Hepatocyte (in vitro differentiated cells): Measurements from ENCODE around the gene DNAJC25.

Experiments
- EZH2phosphoT487 ChIP-seq: fragments of 200-600 bp; sonication (generic); IDR thresholded peaks from one replicate; pipeline ENCODE4 v1.6.1; 2018; ENCODE audit warnings: antibody characterized with exemption, mild to moderate bottlenecking, low read depth, moderate library complexity; ENCODE audit not compliant: unreplicated experiment, severe bottlenecking
- TF ChIP-seq, protein P1 (sequence below): fragments of 200-600 bp; sonication (generic); IDR thresholded peaks from 2 replicates; pipeline ENCODE4 v1.5.1; 2016; ENCODE audit warnings: antibody characterized with exemption, mild to moderate bottlenecking; ENCODE audit not compliant: poor library complexity

DNA sequence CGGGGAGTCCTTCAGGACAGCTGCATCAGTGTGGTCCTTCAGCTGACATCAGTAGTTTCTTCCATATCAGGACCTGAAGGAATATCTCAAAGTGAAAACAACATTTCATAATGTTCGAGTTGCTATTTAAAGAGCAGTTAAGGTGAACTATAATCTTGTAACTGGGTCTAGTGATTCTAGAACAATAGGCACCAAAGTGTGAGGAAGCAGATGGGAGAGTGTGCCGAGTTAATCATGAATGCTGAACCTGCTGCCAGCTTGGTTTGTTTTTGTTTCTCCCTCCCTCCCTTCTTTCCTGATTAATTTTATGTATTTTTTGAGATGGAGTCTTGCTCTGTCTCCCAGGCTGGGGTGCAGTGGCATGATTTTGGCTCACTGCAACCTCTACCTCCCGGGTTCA lies 28.1 kb upstream of the DNAJC25 start:
- TF ChIP-seq, protein P1, sequence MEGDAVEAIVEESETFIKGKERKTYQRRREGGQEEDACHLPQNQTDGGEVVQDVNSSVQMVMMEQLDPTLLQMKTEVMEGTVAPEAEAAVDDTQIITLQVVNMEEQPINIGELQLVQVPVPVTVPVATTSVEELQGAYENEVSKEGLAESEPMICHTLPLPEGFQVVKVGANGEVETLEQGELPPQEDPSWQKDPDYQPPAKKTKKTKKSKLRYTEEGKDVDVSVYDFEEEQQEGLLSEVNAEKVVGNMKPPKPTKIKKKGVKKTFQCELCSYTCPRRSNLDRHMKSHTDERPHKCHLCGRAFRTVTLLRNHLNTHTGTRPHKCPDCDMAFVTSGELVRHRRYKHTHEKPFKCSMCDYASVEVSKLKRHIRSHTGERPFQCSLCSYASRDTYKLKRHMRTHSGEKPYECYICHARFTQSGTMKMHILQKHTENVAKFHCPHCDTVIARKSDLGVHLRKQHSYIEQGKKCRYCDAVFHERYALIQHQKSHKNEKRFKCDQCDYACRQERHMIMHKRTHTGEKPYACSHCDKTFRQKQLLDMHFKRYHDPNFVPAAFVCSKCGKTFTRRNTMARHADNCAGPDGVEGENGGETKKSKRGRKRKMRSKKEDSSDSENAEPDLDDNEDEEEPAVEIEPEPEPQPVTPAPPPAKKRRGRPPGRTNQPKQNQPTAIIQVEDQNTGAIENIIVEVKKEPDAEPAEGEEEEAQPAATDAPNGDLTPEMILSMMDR = no peak
- TF ChIP-seq EZH2phosphoT487 = no peak
